H1 (cell line): ENCODE data around the gene ZNF599.
"Not testable (repeated sequence)": the region's sequence is repeated elsewhere in the genome, so short reads cannot be mapped to it uniquely, and the experiment has no call there.

ENCODE experiments used
- EZH2 ChIP-seq: fragments of 200-600 bp; sonication (generic); IDR thresholded peaks from 2 replicates; pipeline ENCODE4 v1.7.1; 2012; ENCODE audit warnings: low read depth, mild to moderate bottlenecking, moderate library complexity, low read length, inconsistent platforms; ENCODE audit not compliant: severe bottlenecking
- POLR2A ChIP-seq, 2 experiments: IDR thresholded peaks; 1 replicate in 1 of 2; 2 replicates in 1 of 2; pipeline ENCODE4 v1.6.1; 2011; ENCODE audit warnings: low read depth in 2 of 2, low read length in 2 of 2, mild to moderate bottlenecking in 2 of 2; ENCODE audit errors: control extremely low read depth in 1 of 2
- SRF ChIP-seq: IDR thresholded peaks from 2 replicates; pipeline ENCODE4 v1.6.1; 2011; ENCODE audit warnings: mild to moderate bottlenecking, low read depth, low read length, moderate library complexity

DNA sequence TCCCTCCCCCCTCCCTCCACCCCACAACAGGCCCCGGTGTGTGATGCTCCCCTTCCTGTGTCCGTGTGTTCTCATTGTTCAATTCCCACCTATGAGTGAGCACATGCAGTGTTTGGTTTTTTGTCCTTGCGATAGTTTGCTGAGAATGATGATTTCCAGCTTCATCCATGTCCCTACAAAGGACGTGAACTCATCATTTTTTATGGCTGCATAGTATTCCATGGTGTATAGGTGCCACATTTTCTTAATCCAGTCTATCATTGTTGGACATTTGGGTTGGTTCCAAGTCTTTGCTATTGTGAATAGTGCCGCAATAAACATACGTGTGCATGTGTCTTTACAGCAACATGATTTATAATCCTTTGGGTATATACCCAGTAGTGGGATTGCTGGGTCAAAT is 23.9 kb upstream of the ZNF599 start:
- TF ChIP-seq POLR2A (IDR thresholded peaks at IDR 0.05; ENCODE audit: control extremely low read depth in 1 of 2, low read depth in 2 of 2, low read length in 2 of 2); EZH2; SRF: not testable (repeated sequence)
